ENCODE data around the gene SLC9A3.

Gene SLC9A3

DNA sequence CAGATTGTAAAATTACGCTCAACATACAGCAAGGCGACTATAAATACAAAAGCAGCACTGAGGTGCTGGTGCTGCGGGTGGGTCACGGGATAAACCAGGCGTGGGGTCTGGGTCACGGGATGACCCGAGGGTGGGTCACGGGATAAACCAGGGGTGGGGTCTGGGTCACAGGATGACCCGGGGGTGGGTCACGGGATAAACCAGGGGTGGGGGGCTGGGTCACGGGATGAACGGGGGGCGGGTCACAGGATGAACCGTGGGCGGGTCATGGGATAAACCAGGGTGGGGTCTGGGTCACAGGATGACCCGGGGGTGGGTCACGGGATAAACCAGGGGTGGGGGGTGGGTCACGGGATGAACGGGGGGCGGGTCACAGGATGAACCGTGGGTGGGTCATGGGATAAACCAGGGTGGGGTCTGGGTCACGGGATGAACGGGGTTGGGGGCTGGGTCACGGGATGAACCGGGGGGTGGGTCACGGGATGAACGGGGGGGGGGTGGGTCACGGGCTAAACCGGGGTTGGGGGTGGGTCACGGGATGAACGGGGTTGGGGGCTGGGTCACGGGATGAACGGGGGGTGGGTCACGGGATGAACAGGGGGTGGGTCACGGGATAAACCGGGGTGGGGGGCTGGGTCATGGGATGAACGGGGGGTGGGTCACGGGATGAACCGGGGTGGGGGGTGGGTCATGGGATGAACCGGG lies 30.2 kb upstream of the SLC9A3 start:
- DNase-seq, result no peak

DNA sequence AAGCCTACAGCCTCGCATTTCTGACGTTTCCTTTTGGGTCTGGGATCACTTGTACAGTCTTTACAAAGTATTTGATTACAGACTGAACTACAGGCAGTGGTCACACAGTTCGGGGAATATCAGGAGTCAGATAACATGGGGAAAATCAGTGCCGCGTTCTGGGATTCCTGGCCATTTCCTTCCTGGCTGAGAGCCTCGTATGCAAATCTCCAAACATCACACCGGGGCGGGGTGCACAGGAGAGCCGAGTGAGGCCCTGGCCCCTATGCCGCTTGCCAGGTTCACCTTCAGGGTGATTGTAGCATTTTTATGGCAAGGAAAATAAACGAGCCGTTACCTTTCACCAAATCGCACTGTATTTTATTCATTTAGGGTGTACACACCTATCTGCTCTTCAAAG lies 29.6 kb upstream of the SLC9A3 start:
- DNase-seq, result no peak

DNA sequence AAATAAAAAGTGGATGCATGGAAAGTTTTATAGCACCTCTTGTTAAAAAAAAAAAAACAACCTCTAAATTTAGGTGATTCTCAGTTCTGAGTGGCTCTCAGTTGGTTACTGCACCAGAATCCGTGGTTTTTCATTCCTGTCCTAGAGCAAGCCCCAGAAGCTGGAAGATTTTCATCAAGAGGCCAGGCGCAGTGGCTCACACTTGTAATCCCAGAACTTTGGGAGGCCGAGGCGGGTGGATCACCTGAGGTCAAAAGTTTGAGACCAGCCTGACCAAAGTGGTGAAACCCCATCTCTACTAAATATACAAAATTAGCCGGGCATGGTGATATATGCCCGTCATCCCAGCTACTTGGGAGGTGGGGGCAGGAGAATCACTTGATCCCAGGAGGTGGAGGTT lies 27.2 kb upstream of the SLC9A3 start:
- no peak for DNase-seq

DNA sequence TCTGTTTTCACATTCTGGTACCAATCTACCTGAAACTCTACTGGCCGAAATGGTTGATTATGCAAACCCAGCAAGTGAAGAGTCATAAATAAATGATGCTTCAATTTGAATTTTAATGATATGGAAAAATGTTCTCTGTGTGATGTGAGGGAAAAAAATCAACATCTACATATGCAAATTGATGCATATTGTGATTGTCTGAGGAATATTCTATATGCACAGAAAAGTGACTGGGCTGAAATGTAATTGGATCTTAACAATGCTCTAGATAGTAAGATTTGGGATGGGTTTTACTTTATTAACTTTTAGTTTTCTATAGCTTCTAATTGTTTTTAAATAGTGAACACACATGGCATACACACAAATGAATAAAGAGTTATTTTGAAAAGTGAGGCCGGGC lies 25.0 kb upstream of the SLC9A3 start:
- no peak for DNase-seq

DNA sequence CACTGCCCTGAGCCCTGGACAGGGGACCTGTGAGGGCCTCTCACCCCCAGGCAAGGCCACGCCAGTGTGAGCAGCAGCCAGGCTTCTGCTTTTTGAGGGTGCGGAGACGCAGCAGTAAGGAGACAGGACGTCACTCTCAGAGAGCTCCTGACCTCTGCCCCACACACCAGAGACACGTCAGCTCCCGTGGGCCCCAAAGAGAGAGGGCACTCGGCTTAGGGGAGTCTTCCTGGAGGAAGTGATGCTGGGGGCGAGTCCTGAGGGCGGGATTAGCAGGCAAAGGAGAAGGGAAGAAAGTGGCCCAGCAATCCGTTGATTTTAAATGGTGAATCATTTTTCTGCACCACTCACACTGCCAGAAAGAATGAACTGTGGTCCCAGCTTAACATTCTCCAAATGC lies 24.0 kb upstream of the SLC9A3 start:
- no peak for DNase-seq

DNA sequence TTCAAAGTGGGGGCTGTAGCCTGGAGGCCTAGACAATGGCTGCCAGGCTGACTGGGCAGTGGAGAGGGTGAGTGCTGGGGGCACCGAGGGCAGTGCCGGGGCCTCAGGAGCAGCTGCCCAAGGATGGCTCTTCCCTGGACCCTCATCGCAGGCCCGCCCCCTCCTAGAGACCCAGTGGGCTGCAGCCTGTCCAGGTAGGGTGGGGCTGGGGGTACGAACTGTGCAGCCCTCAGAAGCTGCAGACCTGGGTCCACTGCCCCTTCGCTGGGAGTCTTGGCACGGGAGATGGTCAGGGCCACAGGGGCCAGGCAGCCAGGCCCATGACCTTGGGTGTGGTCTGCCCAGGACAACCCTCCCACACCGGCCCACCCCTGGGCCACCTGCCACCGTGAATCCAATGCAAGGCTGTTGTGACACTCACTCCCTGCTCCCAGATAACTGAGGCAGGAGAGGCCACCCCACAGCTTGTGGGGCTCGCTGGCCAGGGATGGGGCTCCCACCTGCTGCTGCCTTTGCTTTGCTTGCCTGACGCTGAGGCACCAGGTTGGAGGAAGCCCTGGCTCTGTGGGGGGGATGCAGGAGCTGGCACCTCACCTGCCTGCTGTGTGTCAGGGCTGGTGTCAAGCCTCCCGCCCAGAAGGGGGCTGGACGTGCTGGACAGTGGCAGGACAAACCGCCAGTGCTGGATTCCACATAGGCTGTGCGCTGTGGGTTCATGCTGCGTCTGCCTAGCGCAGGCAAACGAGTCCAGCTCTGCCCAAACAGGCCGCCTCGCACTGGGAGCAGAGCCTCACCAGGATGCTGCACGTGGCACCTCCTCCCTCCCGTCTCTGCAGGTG lies 23.1 kb upstream of the SLC9A3 start:
- DNase-seq, result no peak

DNA sequence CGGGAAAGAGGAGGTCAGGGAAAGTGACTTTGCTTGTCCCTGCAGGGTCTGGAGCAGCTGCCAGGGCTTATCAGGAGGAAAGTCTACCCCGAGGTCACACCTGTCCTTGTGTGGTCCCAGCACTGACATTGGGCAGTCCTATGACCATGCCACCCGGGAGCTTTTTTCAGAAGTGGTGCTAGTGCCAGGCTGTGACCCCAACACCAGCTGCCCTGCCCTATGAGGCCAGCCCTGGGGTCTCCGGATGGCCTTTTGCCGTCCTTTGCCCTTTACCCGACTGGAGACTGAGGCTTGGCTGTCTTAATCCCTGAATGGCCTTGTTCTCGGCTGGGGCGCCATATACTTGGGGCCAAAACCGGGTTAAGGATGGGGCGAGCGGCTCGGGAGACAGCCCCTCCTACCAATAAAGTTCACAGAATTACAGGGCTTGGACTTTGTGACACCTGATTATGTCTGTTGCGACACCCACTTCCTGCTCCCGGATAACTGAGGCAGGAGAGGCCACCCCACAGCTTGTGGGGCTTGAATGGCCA lies 22.2 kb upstream of the SLC9A3 start:
- no peak for DNase-seq

DNA sequence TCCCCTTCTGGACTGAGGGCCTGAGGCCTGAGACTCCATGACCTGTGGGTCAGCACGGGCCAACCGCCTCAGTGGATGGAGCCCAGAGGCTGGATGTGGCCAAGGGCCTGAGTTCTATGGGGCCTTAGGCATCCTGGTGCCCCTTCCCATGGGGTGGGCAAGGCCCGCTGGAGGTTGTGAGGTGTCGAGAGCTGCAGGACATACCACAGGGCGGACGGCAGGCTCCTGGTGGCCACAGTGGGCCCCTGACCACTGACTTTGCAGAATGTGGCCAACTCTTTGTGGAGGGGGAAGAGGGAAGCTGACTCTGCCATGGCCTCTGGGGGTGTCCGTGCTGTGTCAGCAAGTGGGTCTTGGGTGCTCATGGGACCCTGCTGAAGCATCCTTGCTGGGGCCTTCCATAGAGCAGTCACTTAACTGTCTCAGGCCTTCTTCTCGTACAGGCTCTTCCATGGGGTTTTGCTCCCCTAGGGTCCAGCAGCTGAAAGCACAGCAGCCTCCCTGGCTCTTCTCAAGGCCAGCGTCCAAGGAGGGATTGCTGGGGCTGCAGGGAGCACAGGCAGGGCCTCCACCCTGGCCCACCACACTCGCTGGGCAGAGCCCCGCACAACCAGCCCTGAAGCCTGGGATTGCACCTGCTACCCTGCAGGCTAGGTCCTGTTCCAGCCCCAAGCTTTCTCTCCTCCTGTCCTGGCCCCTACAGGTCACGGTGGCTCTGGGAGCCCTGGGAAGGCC lies 21.6 kb upstream of the SLC9A3 start:
- DNase-seq, result no peak

DNA sequence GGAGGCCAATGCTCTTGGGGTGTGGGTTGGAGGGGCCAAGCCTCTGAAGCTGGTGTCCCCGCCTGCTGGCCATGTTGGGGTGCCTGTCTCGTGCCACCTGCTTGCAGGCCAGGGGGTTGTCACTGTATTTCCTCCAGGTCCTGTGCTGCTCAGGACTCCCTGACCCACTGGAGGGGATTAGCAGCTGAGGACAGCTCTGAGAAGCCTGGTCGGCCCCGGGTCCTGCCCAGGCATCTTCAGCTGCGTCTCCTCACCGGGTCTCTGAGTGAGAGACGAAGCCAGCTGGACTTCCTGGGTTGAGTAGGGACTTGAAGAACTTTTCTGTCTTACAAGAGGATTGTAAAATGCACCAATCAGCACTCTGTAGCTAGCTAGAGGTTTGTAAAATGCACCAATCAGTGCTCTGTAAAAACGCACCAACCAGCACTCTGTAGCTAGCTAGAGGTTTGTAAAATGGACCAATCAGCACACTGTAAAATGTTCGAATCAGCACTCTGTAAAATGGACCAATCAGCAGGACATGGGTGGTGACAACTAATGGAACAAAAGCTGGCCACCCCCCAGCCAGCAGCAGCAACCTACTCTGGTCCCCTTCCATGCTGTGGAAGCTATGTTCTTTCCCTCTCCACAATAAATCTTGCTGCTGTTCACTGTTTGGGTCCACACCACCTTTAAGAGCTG lies 20.6 kb upstream of the SLC9A3 start:
- no peak for DNase-seq

DNA sequence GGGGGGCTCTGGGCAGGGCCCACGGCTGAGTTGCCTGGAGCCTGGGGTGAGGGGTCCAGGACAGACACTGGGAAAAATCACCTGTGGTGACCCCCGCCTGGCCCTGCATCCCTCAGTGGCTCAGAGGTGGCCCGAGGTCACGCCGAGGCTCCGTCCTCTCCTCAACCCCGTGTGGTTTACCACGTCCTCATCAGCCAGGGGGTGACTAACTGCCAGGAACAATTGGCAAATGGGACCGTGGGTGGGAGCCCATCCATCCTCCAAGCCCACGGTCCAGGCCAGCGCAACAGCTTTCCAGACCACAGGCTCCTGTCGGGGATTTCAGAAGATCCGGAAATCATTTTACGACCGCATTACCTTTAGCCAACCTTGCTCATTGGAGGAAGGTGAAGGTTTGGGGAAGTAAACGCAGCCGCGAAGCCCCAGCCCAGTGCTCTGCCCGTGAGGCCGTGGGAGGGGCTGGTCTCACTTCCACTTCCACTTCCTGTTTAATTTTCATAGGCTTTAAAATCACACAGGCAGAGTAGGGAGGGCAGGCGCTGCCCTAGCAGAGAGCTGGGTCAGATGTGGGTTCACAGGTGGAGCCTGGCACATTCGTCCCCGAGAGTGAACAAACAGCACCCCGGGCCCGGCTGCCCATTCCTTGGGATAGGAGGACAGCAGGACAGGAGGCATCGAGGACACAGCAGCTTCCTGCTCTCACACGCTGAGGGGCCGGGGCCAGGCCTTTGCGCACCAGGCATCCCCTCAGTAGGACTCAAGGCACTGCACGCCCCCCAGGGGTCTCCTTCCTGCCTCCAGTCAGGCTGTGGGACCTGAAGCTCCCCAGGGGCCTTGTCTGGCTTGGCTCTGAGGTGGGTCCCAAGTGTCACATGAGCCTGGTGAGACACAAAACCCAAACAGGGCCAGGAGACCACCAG lies 19.8 kb upstream of the SLC9A3 start:
- no peak for DNase-seq

DNA sequence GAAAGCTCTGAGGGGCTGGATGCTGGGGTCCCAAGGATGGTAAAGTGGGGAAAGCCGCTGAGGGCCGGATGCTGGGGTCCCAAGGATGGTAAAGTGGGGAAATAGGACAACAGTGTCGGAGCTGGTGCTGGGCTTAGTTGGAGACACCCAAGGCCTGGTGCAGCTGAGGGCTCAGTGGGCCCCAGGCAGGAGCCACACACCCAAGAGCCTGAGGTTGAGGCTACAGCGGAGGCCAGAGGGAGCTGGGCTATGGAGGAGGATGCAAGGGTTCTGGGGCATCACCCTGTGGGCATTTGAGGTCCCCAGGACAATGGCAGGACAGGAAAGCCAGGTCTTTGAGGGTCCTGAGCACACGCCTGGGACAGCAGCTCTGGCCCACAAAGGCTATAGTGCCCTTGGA lies 19.1 kb upstream of the SLC9A3 start:
- DNase-seq, result no peak

DNA sequence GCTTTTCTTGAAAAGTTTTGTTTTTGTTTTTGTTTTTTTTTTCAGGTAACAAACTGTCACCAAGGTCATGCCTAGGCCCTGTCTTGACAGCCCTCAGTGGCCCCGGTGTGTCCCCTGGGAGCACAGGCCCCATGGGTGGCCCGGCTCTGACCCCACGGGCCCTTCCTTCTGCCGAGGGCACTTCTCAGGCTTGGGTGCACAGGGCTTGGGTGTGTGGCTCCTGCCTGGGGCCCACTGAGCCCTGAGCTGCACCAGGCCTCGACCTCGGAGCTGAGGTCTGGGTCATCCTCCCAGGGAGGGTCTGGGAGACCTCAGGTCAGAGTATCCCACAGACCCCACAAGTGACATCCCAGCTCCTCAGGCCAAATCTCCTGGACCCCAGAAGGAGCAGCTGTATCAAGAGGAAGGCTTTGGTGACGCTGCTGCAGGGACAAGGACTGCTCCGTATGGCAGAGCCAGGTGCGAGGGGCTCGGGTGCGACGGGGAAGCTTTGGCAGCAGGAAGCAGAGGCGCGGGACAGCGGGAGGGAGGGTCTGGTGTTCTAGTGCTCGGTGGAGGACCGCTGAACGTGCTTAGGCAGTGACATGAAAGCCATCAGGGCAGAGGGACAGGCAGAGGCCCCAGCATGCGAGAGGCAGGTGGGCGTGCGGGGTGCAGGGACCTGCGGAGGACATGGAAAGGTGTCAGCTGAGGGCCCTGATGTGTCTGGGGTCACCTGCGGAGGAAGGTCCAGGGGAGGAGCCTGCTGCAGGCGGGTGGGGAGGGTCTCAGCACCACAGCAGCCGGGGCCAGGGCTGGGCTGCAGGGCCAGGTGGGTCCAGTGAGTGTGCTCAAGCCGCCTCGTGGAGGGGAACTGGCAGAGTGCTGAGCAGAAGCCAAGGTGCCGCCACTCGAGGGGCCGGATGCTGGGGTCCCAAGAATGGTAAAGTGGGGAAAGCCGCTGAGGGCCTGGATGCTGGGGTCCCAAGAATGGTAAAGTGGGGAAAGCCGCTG lies 18.4 kb upstream of the SLC9A3 start:
- no peak for DNase-seq

DNA sequence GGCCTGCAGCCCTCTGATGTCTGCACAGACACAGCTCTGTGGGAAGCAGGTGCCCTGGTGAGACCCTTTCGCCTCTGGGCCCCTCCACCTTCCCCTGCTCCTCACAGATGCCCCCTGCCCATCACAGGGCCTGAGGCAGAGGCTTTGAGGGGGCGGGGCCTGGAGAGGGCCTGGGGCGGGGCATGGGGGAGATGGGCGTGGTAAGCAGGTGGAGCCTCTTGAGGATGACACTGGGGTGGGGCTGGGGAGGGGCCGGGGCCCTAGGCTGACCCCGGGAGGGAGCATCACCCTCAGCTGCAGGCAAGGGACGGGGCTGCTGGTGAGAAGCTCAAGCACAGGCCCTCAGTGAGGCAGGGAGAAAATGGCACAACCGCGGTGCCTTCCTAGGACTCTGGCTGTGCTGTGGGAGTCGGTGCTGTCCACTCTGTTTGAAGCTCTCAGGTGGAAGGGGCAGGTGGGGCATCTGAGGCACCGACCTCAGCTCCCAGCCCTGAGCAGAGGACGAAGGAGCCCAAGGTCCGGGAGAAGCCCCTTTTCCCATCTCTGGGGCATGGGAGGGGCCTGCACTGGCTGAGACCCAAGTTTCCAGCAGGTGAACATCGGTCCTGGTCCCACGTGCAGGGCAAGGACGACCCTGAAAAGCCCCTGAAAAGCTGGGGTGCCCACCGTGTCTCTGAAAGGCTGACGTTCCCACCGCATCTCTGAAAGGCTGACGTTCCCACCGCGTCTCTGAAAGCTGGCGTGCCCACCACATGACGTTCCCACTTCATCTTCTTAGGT lies 17.5 kb upstream of the SLC9A3 start:
- no peak for DNase-seq

DNA sequence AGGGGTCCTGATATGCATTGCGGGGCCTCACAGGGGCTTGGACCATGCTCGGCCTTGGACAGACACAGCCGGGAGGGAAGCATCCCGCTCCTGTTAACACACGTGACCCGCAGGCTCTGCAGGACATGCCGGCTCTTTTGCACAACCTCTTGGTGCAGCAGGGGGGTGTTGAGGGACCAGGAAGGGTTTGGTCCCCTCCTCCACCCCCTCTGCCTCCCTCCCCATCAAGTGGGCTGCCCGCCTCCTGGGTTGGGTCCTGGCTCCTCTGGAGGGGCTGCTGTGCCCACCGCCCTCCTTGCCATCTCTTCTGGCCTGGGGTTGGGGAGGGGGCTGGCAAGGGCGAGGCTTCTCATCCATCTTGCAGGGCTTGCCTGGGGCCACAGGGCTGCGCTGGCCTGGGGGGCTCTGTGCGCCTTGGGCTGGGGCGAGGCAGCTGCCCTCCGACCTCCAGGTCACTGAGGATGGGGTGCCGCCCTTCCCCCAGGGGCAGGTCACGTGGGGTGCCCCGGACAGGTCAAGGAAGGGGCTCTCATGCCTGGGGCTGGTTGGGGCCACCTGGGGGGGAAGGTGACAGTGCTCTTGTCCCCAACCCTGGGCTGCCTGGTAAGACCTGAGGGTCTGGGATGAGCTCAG lies 16.8 kb upstream of the SLC9A3 start:
- no peak for DNase-seq

DNA sequence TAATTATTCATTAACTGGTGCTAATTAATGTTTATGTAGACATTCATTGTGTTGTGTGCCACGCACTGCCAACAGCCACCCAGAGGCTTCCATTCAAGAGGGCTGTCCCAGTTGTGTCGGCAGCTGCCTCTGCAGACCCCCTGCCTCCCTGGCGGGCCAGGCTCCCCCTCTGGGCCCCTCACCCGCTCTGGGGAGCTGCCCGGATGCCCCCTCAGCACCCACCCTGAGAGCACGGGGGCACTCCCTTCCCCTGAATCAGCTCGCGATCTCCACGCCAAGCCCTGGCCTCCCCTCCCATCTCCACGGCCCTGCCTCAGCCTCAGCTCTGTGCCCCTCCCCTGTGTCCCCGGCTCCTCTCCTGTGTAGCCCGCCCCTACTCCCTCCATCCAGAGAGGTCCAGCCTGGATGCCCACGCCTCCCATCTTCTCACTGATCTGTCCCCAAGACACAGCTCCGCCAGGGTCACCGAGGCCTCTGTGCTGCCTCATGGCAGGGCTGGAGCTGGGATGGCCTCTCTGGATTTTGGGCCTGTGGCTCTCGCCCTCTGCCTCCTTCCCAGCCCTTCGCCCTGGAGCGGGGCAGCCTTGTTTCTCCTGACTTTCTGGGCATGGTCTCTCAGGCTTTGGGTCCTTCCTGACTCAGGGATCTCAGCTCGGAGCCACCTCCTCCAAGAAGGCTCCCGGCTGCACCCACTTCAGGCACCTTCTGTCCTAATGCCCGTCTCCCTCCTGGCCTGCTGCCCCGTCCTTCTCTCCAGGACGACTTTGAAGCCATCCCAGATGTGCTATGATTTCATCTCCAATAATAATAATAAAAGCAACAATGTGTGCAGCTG lies 16.0 kb upstream of the SLC9A3 start:
- no peak for DNase-seq

DNA sequence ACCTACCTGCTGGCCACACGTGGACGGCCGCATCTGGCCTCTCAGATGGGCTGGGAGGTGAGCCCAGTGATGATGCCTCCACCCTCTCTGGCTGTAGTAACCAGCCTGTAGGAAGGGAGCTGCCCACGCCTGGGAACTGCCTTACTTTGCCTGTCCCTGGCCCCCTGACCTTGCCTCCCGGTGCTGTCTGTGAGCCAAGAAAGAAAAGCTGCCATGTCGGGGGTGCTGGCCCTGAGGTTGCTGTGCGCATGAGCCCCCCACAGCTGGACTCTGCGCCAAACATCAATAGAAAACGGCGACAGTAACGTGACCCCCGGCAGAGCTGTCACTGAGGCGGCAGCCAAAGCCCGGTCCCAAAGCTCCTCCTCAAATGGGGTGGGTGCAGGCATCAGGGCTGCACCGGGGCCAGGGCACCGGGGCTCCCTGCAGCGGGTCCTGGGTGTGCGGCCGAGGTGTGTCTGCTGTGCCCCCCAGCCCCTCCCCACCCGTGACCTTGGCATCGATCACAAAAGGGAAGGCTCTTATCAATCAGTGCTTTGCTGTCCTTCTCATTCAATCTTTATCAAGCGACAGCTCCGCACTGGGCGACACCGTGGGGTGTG lies 15.3 kb upstream of the SLC9A3 start:
- no peak for DNase-seq

DNA sequence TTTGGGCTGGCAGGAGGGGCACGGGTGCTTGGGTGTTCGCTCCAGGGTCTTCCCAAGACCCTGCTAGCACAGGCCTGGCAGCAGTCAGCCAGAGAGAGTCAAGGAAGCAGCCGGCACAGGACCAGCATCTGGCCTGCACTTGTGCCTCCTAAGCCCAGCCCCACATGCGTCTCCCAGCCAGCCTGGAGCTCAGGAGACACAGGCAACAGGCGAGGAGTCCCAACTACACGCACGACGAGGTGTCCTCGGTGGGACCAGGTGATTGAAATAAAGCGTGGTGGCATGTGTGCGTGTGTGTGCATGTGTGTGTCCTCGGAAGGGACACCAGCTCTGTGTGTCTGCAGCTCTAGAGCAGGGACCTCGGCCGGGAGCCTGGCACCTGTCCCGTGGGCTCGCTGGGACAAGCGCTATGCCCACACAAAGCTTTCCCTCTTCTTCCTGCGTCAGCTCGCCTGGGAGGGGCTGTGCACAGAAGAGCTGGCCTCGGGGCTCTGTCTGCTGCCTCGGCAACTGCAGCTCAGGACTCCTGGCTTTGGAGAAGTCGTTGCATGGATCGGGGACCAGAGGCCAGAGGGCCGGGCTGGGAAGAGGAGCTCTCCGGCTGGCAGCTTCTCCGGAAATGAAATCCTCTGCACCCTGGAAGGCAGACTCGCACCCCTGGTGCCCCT lies 14.7 kb upstream of the SLC9A3 start:
- no peak for DNase-seq

Data from NCI-H1105 treated with DMSO at 0.1 percent for 48 hours (cell line).